Chondrocyte (in vitro differentiated cells): ENCODE measurements around the gene ATXN7L1. TPM values are rescaled to one million over a fixed set of nuclear protein-coding genes. Genes with fewer than 3 reads are reported as not detected.

ENCODE experiments used
- DNase-seq: peaks from one replicate; pipeline ENCODE4 v3.0.0; 2021; ENCODE audit warnings: mixed read lengths, low spot score
- H3K27ac Mint-ChIP-seq: one replicate; pipeline ENCODE4 v1.8.0; 2021; ENCODE audit warnings: mild to moderate bottlenecking, moderate library complexity, mixed read lengths; ENCODE audit not compliant: unreplicated experiment
- H3K27me3 Mint-ChIP-seq: 2 replicates; pipeline ENCODE4 v1.8.0; 2021; ENCODE audit warnings: low read depth, mixed read lengths
- H3K36me3 Mint-ChIP-seq: 2 replicates; pipeline ENCODE4 v1.8.0; 2021; ENCODE audit warnings: low read depth, mixed read lengths
- H3K4me1 Mint-ChIP-seq: 2 replicates; pipeline ENCODE4 v1.8.0; 2021; ENCODE audit warnings: low read depth, mild to moderate bottlenecking, mixed read lengths
- H3K4me3 Mint-ChIP-seq: one replicate; pipeline ENCODE4 v1.8.0; 2021; ENCODE audit warnings: mild to moderate bottlenecking, moderate library complexity, mixed read lengths; ENCODE audit not compliant: unreplicated experiment
- H3K9me3 Mint-ChIP-seq: 2 replicates; pipeline ENCODE4 v1.8.0; 2021; ENCODE audit warnings: low read depth, mixed read lengths
- CTCF ChIP-seq: fragments of 200-600 bp; sonication (generic); IDR thresholded peaks from 2 replicates; pipeline ENCODE4 v1.5.0; 2021; ENCODE audit warnings: antibody characterized with exemption, mild to moderate bottlenecking, moderate library complexity
- total RNA-seq: library from RNA; stranded (reverse); gene quantifications from 3 replicates; pipeline ENCODE4 v1.2.1, GENCODE V29; 2021

The ATXN7L1 gene
- total RNA-seq, 1 donor from 2014 or later, result 6.4 TPM

GRCh38 chr7:105904064-105904463 is 27.7 kb upstream of the ATXN7L1 start:
- H3K36me3 Mint-ChIP-seq, result no peaks in the 10 kb centered on the region
- no peak overlapping the region for H3K4me3 Mint-ChIP-seq
- DNase-seq, result no peak
- no peaks in the 10 kb centered on the region for H3K4me1 Mint-ChIP-seq
- H3K27ac Mint-ChIP-seq, result no peak overlapping the region
- H3K27me3 Mint-ChIP-seq, result peaks cover 2% of the 10 kb centered on the region
- no peak for TF ChIP-seq CTCF
- H3K9me3 Mint-ChIP-seq, result no peaks in the 10 kb centered on the region

GRCh38 chr7:105902325-105902911 is 26.0 kb upstream of the ATXN7L1 start:
- no peaks in the 10 kb centered on the region for H3K36me3 Mint-ChIP-seq
- H3K27ac Mint-ChIP-seq, result no peak overlapping the region
- DNase-seq, result no peak
- no peak overlapping the region for H3K4me3 Mint-ChIP-seq
- H3K27me3 Mint-ChIP-seq, result peaks cover 2% of the 10 kb centered on the region
- no peaks in the 10 kb centered on the region for H3K4me1 Mint-ChIP-seq
- no peak for TF ChIP-seq CTCF
- H3K9me3 Mint-ChIP-seq, result no peaks in the 10 kb centered on the region

- Mint-ChIP-seq H3K4me3 (no peak overlapping the region), H3K36me3 (no peaks in the 10 kb centered on the region), H3K27ac (no peak overlapping the region), H3K27me3 (no peaks in the 10 kb centered on the region), H3K4me1 (no peaks in the 10 kb centered on the region), H3K9me3 (no peaks in the 10 kb centered on the region)
- TF ChIP-seq CTCF, result no peak
- DNase-seq, result no peak
Observed at GRCh38 chr7:105897999-105898398, 21.6 kb upstream of the ATXN7L1 start.

- Mint-ChIP-seq H3K9me3 (no peaks in the 10 kb centered on the region), H3K4me1 (no peaks in the 10 kb centered on the region), H3K4me3 (no peak overlapping the region), H3K27me3 (no peaks in the 10 kb centered on the region), H3K36me3 (peaks cover 4% of the 10 kb centered on the region), H3K27ac (no peak overlapping the region)
- TF ChIP-seq CTCF, result no peak
- DNase-seq, result no peak
Observed at GRCh38 chr7:105896407-105896911, 20.1 kb upstream of the ATXN7L1 start.

GRCh38 chr7:105894131-105894530 is 17.7 kb upstream of the ATXN7L1 start:
- TF ChIP-seq CTCF, result no peak
- DNase-seq, result no peak
- Mint-ChIP-seq H3K4me1 (no peaks in the 10 kb centered on the region), H3K36me3 (peaks cover 4% of the 10 kb centered on the region), H3K4me3 (no peak overlapping the region), H3K9me3 (no peaks in the 10 kb centered on the region), H3K27ac (no peak overlapping the region), H3K27me3 (no peaks in the 10 kb centered on the region)
